Endothelial cell of umbilical vein (primary cell): ENCODE measurements around the gene SH3TC1.

ENCODE experiments used
- EZH2 ChIP-seq: IDR thresholded peaks from 2 replicates; pipeline ENCODE4 v1.6.1; 2012; ENCODE audit warnings: borderline replicate concordance, low read depth, mild to moderate bottlenecking, moderate library complexity, low read length, inconsistent platforms; ENCODE audit not compliant: severe bottlenecking
- POLR2A ChIP-seq: IDR thresholded peaks from 2 replicates; pipeline ENCODE4 v1.6.1; 2012; ENCODE audit warnings: low read depth, mild to moderate bottlenecking, control low read depth, low read length
- POLR2AphosphoS5 ChIP-seq: IDR thresholded peaks from 2 replicates; pipeline ENCODE4 v1.6.1; 2012; ENCODE audit warnings: low read depth, mild to moderate bottlenecking, control low read depth, low read length, moderate library complexity; ENCODE audit not compliant: insufficient read depth
- TF ChIP-seq, protein P1 (sequence below), 2 donors: IDR thresholded peaks; 1 replicate in 1 of 2; 2 replicates in 1 of 2; pipeline ENCODE4 v1.5.1; 2011; ENCODE audit warnings: low read length in 2 of 2, mild to moderate bottlenecking in 2 of 2, moderate library complexity in 2 of 2, control low read depth in 1 of 2, inconsistent platforms in 1 of 2, low read depth in 1 of 2; ENCODE audit not compliant: insufficient read depth in 1 of 2; ENCODE audit errors: extremely low read depth in 1 of 2

DNA sequence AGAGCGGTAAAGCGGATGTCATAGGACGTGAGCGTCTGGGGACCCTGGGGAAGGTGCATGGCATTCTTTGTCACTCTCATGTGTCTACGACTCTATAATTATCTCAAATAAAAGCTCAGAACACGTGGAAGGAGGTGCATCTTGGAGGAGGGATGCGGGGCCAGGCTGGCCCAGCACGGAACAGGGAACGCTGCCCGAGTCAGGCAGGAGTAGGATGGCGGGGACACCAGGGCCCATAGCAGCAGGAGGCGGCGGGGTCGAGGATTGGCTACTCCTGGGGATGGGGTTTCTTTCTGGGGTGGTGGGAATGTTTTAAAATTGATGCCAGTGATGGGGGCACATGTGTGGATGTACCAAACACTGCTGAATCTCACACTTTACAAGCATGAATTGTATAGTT lies 65.0 kb downstream of the SH3TC1 start:
- TF ChIP-seq POLR2A = no peak
- TF ChIP-seq, protein P1, sequence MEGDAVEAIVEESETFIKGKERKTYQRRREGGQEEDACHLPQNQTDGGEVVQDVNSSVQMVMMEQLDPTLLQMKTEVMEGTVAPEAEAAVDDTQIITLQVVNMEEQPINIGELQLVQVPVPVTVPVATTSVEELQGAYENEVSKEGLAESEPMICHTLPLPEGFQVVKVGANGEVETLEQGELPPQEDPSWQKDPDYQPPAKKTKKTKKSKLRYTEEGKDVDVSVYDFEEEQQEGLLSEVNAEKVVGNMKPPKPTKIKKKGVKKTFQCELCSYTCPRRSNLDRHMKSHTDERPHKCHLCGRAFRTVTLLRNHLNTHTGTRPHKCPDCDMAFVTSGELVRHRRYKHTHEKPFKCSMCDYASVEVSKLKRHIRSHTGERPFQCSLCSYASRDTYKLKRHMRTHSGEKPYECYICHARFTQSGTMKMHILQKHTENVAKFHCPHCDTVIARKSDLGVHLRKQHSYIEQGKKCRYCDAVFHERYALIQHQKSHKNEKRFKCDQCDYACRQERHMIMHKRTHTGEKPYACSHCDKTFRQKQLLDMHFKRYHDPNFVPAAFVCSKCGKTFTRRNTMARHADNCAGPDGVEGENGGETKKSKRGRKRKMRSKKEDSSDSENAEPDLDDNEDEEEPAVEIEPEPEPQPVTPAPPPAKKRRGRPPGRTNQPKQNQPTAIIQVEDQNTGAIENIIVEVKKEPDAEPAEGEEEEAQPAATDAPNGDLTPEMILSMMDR (IDR thresholded peaks at IDR 0.05; ENCODE audit: extremely low read depth in 1 of 2, insufficient read depth in 1 of 2, low read depth in 1 of 2, low read length in 2 of 2) = no peak
- TF ChIP-seq EZH2 = no peak
- no peak for TF ChIP-seq POLR2AphosphoS5
